Endothelial cell of umbilical vein (primary cell): Measurements from ENCODE around the gene SLC22A17. TPM values are rescaled to one million over a fixed set of nuclear protein-coding genes. Genes with fewer than 3 reads are reported as not detected.

Experiments
- BruUV-seq: library from RNA; stranded (reverse); fragments of 400-500 nt; replicated peaks from 2 replicates; lab custom pipeline; 2021; lab: Mats Ljungman, UMichigan
- CTCF ChIA-PET: fragments of 300-600, 350-600 bp; sonication (Branson Sonifier 250); formaldehyde crosslinking; loops from one replicate; lab custom pipeline; 2021; ENCODE audit warnings: antibody characterized with exemption, inconsistent platforms; lab: Charles Lee
- POLR2A ChIA-PET: fragments of 300-600, 350-600 bp; sonication (Branson Sonifier 250); formaldehyde crosslinking; loops from one replicate; lab custom pipeline; 2021; ENCODE audit warnings: antibody characterized with exemption, inconsistent platforms; lab: Charles Lee
- DNase-seq: peaks from one replicate; pipeline ENCODE4 v3.0.0-alpha.2; 2011; ENCODE audit warnings: low read depth, low spot score
- FAIRE-seq: peaks from 2 replicates; lab custom pipeline; 2011; peaks lifted over from hg19 to GRCh38; lab: Jason Lieb, UNC
- H2AFZ ChIP-seq: 2 replicates; pipeline ENCODE4 v1.6.0; 2012; ENCODE audit warnings: low read depth, low read length, control low read depth, inconsistent platforms
- H3K27ac ChIP-seq: 2 replicates; pipeline ENCODE4 v1.5.1; 2011; ENCODE audit warnings: low read depth, mild to moderate bottlenecking, control low read depth, low read length, moderate library complexity; ENCODE audit not compliant: insufficient read depth
- H3K27me3 ChIP-seq, 2 experiments: 2 replicates each; pipeline versions ENCODE4 v1.6.0 to v1.6.1; 2011; ENCODE audit warnings: low read length in 2 of 2, mixed read lengths in 1 of 2; ENCODE audit not compliant: control insufficient read depth in 2 of 2, insufficient read depth in 2 of 2
- H3K36me3 ChIP-seq, 2 experiments: 2 replicates in 1 of 2; 3 replicates in 1 of 2; pipeline ENCODE4 v1.5.1; 2011; ENCODE audit warnings: low read length in 2 of 2, mild to moderate bottlenecking in 1 of 2, moderate library complexity in 1 of 2; ENCODE audit not compliant: control insufficient read depth in 2 of 2, insufficient read depth in 2 of 2; ENCODE audit errors: extremely low read depth in 1 of 2
- H3K4me1 ChIP-seq: 3 replicates; pipeline ENCODE4 v1.5.1; 2011; ENCODE audit warnings: mild to moderate bottlenecking, low read length; ENCODE audit not compliant: control insufficient read depth, insufficient read depth; ENCODE audit errors: extremely low read depth
- H3K4me2 ChIP-seq: 2 replicates; pipeline ENCODE4 v1.6.1; 2011; ENCODE audit warnings: low read length, control low read depth, mixed read lengths; ENCODE audit not compliant: insufficient read depth
- H3K4me3 ChIP-seq, 3 experiments: fragments of 200-600 bp in 1 of 3; sonication (generic), shearing (Covaris generic) in 1 of 3; replicated peaks in 1 of 3; 2 replicates each; pipeline ENCODE4 v1.5.1; 2011 to 2016; ENCODE audit warnings: control low read depth in 3 of 3, low read length in 3 of 3, mild to moderate bottlenecking in 2 of 3, inconsistent platforms in 1 of 3, low read depth in 1 of 3, moderate library complexity in 1 of 3; ENCODE audit not compliant: insufficient read depth in 1 of 3
- H3K79me2 ChIP-seq: 2 replicates; pipeline ENCODE4 v1.6.0; 2012; ENCODE audit warnings: low read length, inconsistent platforms; ENCODE audit not compliant: control insufficient read depth, insufficient read depth
- H3K9ac ChIP-seq: replicated peaks from 2 replicates; pipeline ENCODE3; 2011; ENCODE audit warnings: low read length, control low read depth; ENCODE audit not compliant: insufficient read depth; ENCODE audit errors: extremely low read depth
- H3K9me1 ChIP-seq: replicated peaks from 3 replicates; pipeline ENCODE4 v1.6.0; 2011; ENCODE audit warnings: mild to moderate bottlenecking, low read length; ENCODE audit not compliant: control insufficient read depth, insufficient read depth; ENCODE audit errors: extremely low read depth
- H3K9me3 ChIP-seq: replicated peaks from 2 replicates; pipeline ENCODE4 v1.5.1; 2012; ENCODE audit warnings: low read length, inconsistent platforms; ENCODE audit not compliant: control insufficient read depth, insufficient read depth
- H4K20me1 ChIP-seq: replicated peaks from 2 replicates; pipeline ENCODE3; 2011; ENCODE audit warnings: mild to moderate bottlenecking, low read length; ENCODE audit not compliant: control insufficient read depth, insufficient read depth; ENCODE audit errors: extremely low read depth
- FOS ChIP-seq: IDR thresholded peaks from 2 replicates; pipeline ENCODE4 v1.6.1; 2011; ENCODE audit warnings: mild to moderate bottlenecking, low read length, moderate library complexity, borderline replicate concordance; ENCODE audit not compliant: insufficient read depth
- GATA2 ChIP-seq: IDR thresholded peaks from 2 replicates; pipeline ENCODE4 v1.7.0; 2011; ENCODE audit warnings: low read depth, mild to moderate bottlenecking, moderate library complexity, mixed read lengths, low read length; ENCODE audit not compliant: insufficient read length, insufficient read depth
- MYC ChIP-seq: IDR thresholded peaks from one replicate; pipeline ENCODE4 v1.6.1; 2011; ENCODE audit warnings: mild to moderate bottlenecking, low read depth, low read length
- POLR2A ChIP-seq: IDR thresholded peaks from 2 replicates; pipeline ENCODE4 v1.6.1; 2012; ENCODE audit warnings: low read depth, mild to moderate bottlenecking, control low read depth, low read length
- POLR2AphosphoS5 ChIP-seq: IDR thresholded peaks from 2 replicates; pipeline ENCODE4 v1.6.1; 2012; ENCODE audit warnings: low read depth, mild to moderate bottlenecking, control low read depth, low read length, moderate library complexity; ENCODE audit not compliant: insufficient read depth
- dilution Hi-C: fragments of 300-500 bp; cut with MboI; formaldehyde crosslinking; loops from one replicate; pipeline ENCODE4 v1.15.0; 2019; ENCODE audit warnings: low sequenced_read_pairs; ENCODE audit not compliant: extremely low pct_ligation_motif_present
- intact Hi-C: fragments of 100-400 bp; cut with micrococcal nuclease; formaldehyde crosslinking; loops from one replicate; pipeline ENCODE4 v1.10.0; 2022
- polyA plus RNA-seq, 4 experiments: library from polyadenylated mRNA; depleted of rRNA in 3 of 4; stranded (reverse) in 3 of 4; unstranded in 1 of 4; fragments of >200 nt; gene quantifications; 2 replicates each; pipeline versions ENCODE4 v1.2.1 to v1.2.3, GENCODE V29; 2011 to 2012; ENCODE audit warnings: missing spikeins in 1 of 4
- total RNA-seq: library from RNA; stranded (reverse); gene quantifications from 2 replicates; pipeline ENCODE4 v1.2.3, GENCODE V29; 2021
- TF ChIP-seq, protein P1 (sequence below): IDR thresholded peaks from 2 replicates; pipeline ENCODE4 v1.6.1; 2011; ENCODE audit not compliant: insufficient read depth, insufficient read length
- TF ChIP-seq, protein P2 (sequence below), 2 donors: IDR thresholded peaks; 1 replicate in 1 of 2; 2 replicates in 1 of 2; pipeline ENCODE4 v1.5.1; 2011; ENCODE audit warnings: low read length in 2 of 2, mild to moderate bottlenecking in 2 of 2, moderate library complexity in 2 of 2, control low read depth in 1 of 2, inconsistent platforms in 1 of 2, low read depth in 1 of 2; ENCODE audit not compliant: insufficient read depth in 1 of 2; ENCODE audit errors: extremely low read depth in 1 of 2

The SLC22A17 gene
- total and polyA plus RNA-seq, 2 donors (not counting 3 experiments of a cell fraction or from before 2014, with no cell fraction given), result 2.9 to 4.6 TPM

DNA sequence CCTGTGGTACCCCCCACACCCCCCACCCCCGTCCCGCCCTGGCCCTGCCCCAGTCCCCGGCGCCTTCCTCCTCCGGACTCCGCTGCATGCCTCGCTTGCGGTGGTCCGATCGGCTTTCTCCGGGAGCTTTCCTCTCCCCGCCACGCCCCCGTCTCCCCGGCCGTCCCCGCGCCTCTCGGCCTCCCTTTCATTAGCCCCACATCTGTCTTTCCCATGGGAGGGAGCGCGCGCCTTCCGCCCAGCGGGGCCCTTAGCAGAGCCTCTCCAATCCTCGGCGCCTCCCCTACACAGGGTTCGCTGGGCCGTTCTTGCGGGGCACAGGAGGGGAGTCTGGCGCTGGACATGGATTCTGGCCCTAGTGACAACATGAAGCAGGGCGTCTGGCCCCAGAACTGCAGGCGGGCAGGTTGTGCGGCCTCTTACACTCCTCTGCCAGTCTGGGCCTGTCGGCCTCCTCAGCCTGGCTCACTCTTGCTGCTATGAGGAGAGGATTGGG lies 13.8 kb upstream of the SLC22A17 start:
- Histone ChIP-seq H3K9ac (no peak overlapping the region), H3K79me2 (no peaks in the 10 kb centered on the region), H3K9me1 (no peaks in the 10 kb centered on the region), H3K4me3 (no peak overlapping the region), H3K27ac (no peak overlapping the region), H3K4me1 (no peaks in the 10 kb centered on the region), H3K9me3 (no peaks in the 10 kb centered on the region), H4K20me1 (no peaks in the 10 kb centered on the region), H3K4me2 (no peak overlapping the region), H3K27me3 (peaks cover 42 to 47% of the 10 kb centered on the region in 2 experiments), H3K36me3 (no peaks in the 10 kb centered on the region), H2AFZ (no peak overlapping the region)
- ChIA-PET POLR2A (no interaction called here), CTCF (no interaction called here)
- DNase-seq (no peak), FAIRE-seq (no peak)
- TF ChIP-seq GATA2 (no peak), MYC (no peak), POLR2A (no peak), POLR2AphosphoS5 (no peak), FOS (no peak)
- TF ChIP-seq, protein P1, sequence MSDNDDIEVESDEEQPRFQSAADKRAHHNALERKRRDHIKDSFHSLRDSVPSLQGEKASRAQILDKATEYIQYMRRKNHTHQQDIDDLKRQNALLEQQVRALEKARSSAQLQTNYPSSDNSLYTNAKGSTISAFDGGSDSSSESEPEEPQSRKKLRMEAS, result no peak
- TF ChIP-seq, protein P2, sequence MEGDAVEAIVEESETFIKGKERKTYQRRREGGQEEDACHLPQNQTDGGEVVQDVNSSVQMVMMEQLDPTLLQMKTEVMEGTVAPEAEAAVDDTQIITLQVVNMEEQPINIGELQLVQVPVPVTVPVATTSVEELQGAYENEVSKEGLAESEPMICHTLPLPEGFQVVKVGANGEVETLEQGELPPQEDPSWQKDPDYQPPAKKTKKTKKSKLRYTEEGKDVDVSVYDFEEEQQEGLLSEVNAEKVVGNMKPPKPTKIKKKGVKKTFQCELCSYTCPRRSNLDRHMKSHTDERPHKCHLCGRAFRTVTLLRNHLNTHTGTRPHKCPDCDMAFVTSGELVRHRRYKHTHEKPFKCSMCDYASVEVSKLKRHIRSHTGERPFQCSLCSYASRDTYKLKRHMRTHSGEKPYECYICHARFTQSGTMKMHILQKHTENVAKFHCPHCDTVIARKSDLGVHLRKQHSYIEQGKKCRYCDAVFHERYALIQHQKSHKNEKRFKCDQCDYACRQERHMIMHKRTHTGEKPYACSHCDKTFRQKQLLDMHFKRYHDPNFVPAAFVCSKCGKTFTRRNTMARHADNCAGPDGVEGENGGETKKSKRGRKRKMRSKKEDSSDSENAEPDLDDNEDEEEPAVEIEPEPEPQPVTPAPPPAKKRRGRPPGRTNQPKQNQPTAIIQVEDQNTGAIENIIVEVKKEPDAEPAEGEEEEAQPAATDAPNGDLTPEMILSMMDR (IDR thresholded peaks at IDR 0.05; ENCODE audit: extremely low read depth in 1 of 2, insufficient read depth in 1 of 2, low read depth in 1 of 2, low read length in 2 of 2), result no peak
- dilution Hi-C loops (no loop called here), intact Hi-C loops (no loop called here)
- BruUV-seq, result no TSS peak
